Thyroid gland (tissue), 4 donors: Measurements from ENCODE around the gene EPHA8. TPM values are rescaled to one million over a fixed set of nuclear protein-coding genes. Genes with fewer than 3 reads are reported as not detected.

Experiments used
- DNase-seq, 2 donors: peaks; one replicate each; pipeline ENCODE4 v3.0.0-alpha.2; 2019
- H3K27ac ChIP-seq, 3 donors: fragments of 200-600 bp; sonication (generic); 1 replicate in 2 of 3; 2 replicates in 1 of 3; pipeline ENCODE4 v1.5.1; 2016 to 2019; ENCODE audit warnings: mild to moderate bottlenecking in 1 of 3, moderate library complexity in 1 of 3
- H3K27me3 ChIP-seq: fragments of 200-600 bp; sonication (generic); one replicate; pipeline ENCODE4 v1.5.1; 2019
- H3K36me3 ChIP-seq, 2 donors: fragments of 200-600 bp; sonication (generic); one replicate each; pipeline ENCODE4 v1.5.1; 2016 to 2019
- H3K4me1 ChIP-seq, 2 donors: fragments of 200-600 bp; sonication (generic); one replicate each; pipeline ENCODE4 v1.5.1; 2017 to 2019
- H3K4me3 ChIP-seq, 3 donors: fragments of 200-600 bp; sonication (generic); replicated peaks in 1 of 3; 1 replicate in 2 of 3; 2 replicates in 1 of 3; pipeline ENCODE4 v1.5.1; 2016; ENCODE audit warnings: mild to moderate bottlenecking in 1 of 3
- H3K9me3 ChIP-seq: fragments of 200-600 bp; sonication (generic); one replicate; pipeline ENCODE4 v1.5.1; 2017
- POLR2A ChIP-seq, 2 donors: fragments of 450-650 bp; IDR thresholded peaks; one replicate each; pipeline ENCODE4 v1.6.1; 2017; ENCODE audit warnings: antibody characterized with exemption in 2 of 2, mild to moderate bottlenecking in 2 of 2, moderate library complexity in 1 of 2
- WGBS, 2 donors: methylation state at CpG; one replicate each; pipeline ENCODE4 v1.1.5; 2017; 5-methylcytosine and 5-hydroxymethylcytosine counted together
- intact Hi-C: fragments of 100-400 bp; cut with DNase I; formaldehyde crosslinking; loops from one replicate; pipeline ENCODE4 v1.15.1; 2023
- total RNA-seq, 4 donors: library from RNA; depleted of rRNA; stranded (reverse); fragments of >200 nt; gene quantifications; one replicate each; pipeline ENCODE4 v1.2.3, GENCODE V29; 2016
- TF ChIP-seq, protein P1 (sequence below), 6 experiments: fragments of 200-600 bp in 3 of 6; fragments of 450-650 bp in 3 of 6; sonication (generic) in 3 of 6; IDR thresholded peaks; one replicate each; pipeline ENCODE4 v1.5.1; 2016 to 2019; ENCODE audit warnings: antibody characterized with exemption in 6 of 6, mild to moderate bottlenecking in 2 of 6, inconsistent platforms in 1 of 6, moderate library complexity in 1 of 6

Gene EPHA8
- total RNA-seq, 4 donors from 2014 or later, result not detected

DNA sequence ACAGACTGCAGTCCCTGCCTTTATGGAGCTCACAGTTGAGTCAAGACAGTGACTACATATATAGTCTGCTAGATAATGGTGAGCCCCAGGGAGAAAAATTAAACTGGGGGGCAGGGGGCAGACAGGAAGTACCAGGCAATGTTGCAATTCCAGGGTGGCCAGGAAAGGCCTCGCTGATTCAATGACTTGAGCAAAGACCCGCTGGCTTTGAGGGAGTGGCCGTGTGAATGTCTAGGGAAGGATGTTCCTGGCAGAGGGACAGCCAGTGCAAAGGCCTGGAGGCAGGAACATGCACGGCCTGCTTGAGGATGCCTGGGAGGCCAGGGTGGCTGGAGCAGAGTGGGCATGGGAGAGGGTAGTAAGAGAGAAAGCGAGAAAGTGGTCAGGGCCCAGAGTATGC lies 23.0 kb upstream of the EPHA8 start:
- no peak overlapping the region for H3K27ac ChIP-seq
- H3K9me3 ChIP-seq, result no peaks in the 10 kb centered on the region
- H3K36me3 ChIP-seq, result no peaks in the 10 kb centered on the region
- H3K4me1 ChIP-seq, result no peaks in the 10 kb centered on the region
- H3K4me3 ChIP-seq, result no peak overlapping the region
- WGBS, 2 donors, result 66 to 68% methylated on average over 5 of the region's 5 CpGs
- no peaks in the 10 kb centered on the region for H3K27me3 ChIP-seq
- TF ChIP-seq, protein P1, sequence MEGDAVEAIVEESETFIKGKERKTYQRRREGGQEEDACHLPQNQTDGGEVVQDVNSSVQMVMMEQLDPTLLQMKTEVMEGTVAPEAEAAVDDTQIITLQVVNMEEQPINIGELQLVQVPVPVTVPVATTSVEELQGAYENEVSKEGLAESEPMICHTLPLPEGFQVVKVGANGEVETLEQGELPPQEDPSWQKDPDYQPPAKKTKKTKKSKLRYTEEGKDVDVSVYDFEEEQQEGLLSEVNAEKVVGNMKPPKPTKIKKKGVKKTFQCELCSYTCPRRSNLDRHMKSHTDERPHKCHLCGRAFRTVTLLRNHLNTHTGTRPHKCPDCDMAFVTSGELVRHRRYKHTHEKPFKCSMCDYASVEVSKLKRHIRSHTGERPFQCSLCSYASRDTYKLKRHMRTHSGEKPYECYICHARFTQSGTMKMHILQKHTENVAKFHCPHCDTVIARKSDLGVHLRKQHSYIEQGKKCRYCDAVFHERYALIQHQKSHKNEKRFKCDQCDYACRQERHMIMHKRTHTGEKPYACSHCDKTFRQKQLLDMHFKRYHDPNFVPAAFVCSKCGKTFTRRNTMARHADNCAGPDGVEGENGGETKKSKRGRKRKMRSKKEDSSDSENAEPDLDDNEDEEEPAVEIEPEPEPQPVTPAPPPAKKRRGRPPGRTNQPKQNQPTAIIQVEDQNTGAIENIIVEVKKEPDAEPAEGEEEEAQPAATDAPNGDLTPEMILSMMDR (IDR thresholded peaks at IDR 0.05), result no peak
- no peak for TF ChIP-seq POLR2A (IDR thresholded peaks at IDR 0.05)
- DNase-seq, result no peak
- intact Hi-C loops, result no loop called here

GRCh38 chr1:22542886-22543285 lies 20.4 kb upstream of the EPHA8 start:
- no peak for DNase-seq
- no peaks in the 10 kb centered on the region for H3K27me3 ChIP-seq
- H3K4me1 ChIP-seq, result no peaks in the 10 kb centered on the region
- H3K4me3 ChIP-seq, result no peak overlapping the region
- TF ChIP-seq, protein P1 (IDR thresholded peaks at IDR 0.05), result no peak
- no peak for TF ChIP-seq POLR2A (IDR thresholded peaks at IDR 0.05)
- H3K27ac ChIP-seq, result no peak overlapping the region
- intact Hi-C loops, result no loop called here
- no peaks in the 10 kb centered on the region for H3K9me3 ChIP-seq
- WGBS, 2 donors, result 74 to 82% methylated on average over 9 of the region's 9 CpGs
- H3K36me3 ChIP-seq, result no peaks in the 10 kb centered on the region

- H3K4me1 ChIP-seq, result no peaks in the 10 kb centered on the region
- H3K27me3 ChIP-seq, result no peaks in the 10 kb centered on the region
- DNase-seq, result no peak
- H3K4me3 ChIP-seq, result no peak overlapping the region
- no peaks in the 10 kb centered on the region for H3K36me3 ChIP-seq
- no peaks in the 10 kb centered on the region for H3K9me3 ChIP-seq
- WGBS, 2 donors, result 75 to 79% methylated on average over 6 of the region's 6 CpGs
- TF ChIP-seq, protein P1 (IDR thresholded peaks at IDR 0.05), result no peak
- TF ChIP-seq POLR2A (IDR thresholded peaks at IDR 0.05), result no peak
- intact Hi-C loops, result no loop called here
- no peak overlapping the region for H3K27ac ChIP-seq
These were observed 19.6 kb upstream of the EPHA8 start for GRCh38 chr1:22543679-22544078.

DNA sequence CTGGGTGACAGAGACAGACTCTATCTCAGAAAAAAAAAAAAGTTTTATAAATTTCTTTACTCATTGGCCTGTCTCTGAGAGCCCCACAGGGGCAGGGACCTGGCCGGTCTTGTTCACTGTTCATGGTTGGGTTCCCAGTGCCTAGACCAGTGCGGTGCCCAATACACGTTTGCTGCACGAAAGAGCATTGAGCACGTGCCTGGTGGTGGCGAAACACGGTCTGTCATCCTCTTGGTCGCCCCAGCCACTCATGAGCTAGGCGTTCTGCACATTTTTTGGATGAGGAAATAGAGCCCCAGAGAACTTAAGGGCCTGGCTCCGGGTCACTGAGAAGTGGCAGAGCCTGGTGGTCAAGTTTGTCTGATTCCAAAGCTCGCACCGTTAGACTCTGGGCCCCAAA lies 18.7 kb upstream of the EPHA8 start:
- intact Hi-C loops, result no loop called here
- 60 to 69% methylated on average over 11 to 12 of the region's 12 CpGs for WGBS, 2 donors
- no peaks in the 10 kb centered on the region for H3K27me3 ChIP-seq

GRCh38 chr1:22545141-22545540 lies 18.1 kb upstream of the EPHA8 start:
- no peaks in the 10 kb centered on the region for H3K4me1 ChIP-seq
- 62 to 66% methylated on average over 13 of the region's 13 CpGs for WGBS, 2 donors
- H3K36me3 ChIP-seq, result no peaks in the 10 kb centered on the region
- intact Hi-C loops, result no loop called here
- no peak overlapping the region for H3K27ac ChIP-seq
- no peak overlapping the region for H3K4me3 ChIP-seq
- no peaks in the 10 kb centered on the region for H3K27me3 ChIP-seq
- no peaks in the 10 kb centered on the region for H3K9me3 ChIP-seq
- no peak for DNase-seq
- no peak for TF ChIP-seq POLR2A (IDR thresholded peaks at IDR 0.05)
- TF ChIP-seq, protein P1 (IDR thresholded peaks at IDR 0.05), result no peak

More for the DNA sequence above, 18.7 kb upstream of the EPHA8 start:
- no peaks in the 10 kb centered on the region for H3K36me3 ChIP-seq
- DNase-seq, result no peak
- H3K9me3 ChIP-seq, result no peaks in the 10 kb centered on the region
- no peaks in the 10 kb centered on the region for H3K4me1 ChIP-seq
- H3K4me3 ChIP-seq, result no peak overlapping the region
- TF ChIP-seq POLR2A (IDR thresholded peaks at IDR 0.05), result no peak
- TF ChIP-seq, protein P1 (IDR thresholded peaks at IDR 0.05), result no peak
- no peak overlapping the region for H3K27ac ChIP-seq
